Right renal cortex interstitium (tissue), 3 donors: ENCODE results near the gene SVOP. TPM values are rescaled to one million over a fixed set of nuclear protein-coding genes. Genes with fewer than 3 reads are reported as not detected.
"Not testable (repeated sequence)": the region's sequence is repeated elsewhere in the genome, so short reads cannot be mapped to it uniquely, and the experiment has no call there.

ENCODE experiments used
- DNase-seq, 3 donors: peaks; one replicate each; pipeline ENCODE4 v3.0.0-alpha.2; 2013; ENCODE audit warnings: low read depth in 3 of 3, low spot score in 2 of 3
- polyA plus RNA-seq, 3 donors: library from polyadenylated mRNA; unstranded; fragments of 120-200 nt; gene quantifications; one replicate each; pipeline ENCODE4 v1.2.1, GENCODE V29; 2013; ENCODE audit not compliant: insufficient read length in 3 of 3

Gene SVOP
- polyA plus RNA-seq, 3 donors = 0.03 to 0.11 (median 0.08) TPM

DNA sequence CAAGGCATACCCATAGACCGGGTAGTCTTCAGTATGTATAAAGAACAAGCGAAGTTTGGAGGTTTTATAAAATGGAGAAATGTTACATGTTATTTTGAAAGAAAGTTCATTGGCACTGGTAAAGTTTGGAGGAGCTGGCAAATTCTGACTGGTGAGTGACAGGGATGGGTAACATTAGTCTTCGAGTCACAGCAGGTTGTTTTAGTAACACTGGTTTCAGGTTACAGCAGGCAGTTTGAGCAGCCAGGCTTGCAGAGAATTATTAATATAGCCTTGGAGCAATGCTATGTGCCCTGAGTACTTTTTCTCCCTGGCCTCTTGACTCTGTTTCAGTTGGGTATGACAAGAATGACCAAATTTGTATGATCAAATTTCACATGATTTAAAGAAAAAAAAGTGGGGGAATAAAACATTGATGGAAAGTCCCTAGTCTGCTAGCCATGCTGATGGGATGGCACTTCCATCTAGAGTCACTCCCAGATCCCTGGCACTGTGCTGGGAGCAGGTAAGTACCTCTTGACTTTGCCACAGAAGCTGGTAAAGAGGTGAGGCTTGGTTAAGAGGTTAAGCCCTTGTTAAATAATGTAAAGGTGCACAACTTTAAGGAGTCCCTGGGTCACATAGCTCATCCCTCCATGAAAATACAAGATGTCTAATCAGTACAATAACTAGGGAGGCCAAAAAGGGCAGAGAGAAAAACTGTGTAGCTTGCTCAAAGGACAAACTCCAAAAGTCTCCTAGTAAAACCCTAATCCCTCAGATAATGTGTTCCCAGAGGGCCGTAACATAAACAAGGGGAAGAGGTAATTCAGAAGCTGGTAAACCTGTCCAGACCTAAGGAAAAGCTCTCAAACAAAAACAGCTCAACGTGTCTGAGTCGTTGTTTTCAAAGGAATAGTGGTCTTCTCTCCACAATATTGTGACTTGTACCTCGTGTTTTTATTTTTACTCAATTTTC is 12.7 kb upstream of the SVOP start:
- DNase-seq = no peak

DNA sequence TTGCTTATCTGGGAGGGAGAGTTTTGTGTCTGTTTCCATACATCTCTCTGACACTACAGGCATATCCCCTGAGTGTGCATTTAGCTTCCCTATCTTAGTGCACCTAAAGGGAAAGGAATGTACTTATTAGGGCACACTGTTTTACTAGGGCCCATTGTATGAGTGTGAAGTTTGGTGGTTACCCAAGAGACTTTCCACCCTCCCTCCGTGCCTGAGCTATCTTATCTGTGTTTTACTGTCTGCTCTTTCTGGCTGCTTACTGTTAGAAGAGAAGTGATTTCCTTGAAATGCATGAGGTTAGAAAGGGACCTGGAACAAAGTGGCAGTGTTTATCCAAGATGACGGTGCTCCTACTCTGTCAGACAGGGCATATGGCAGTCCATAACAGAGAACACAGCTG is 8.5 kb upstream of the SVOP start:
- no peak for DNase-seq

DNA sequence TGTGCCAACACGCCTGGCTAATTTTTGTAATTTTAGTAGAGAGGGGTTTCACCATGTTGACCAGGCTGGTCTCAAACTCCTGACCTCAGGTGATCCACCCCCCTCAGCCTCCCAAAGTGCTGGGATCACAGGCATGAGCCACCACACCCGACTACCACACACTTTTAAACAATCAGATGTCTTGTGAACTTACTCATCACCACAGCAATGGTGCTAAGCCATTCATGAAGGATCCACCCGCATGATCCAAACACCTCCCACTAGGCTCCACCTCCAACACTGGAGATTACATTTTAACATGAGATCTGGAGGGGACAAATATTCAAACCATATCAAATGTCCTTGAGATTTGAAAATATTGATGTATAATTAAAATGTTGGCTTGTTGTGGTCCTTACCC is 7.8 kb upstream of the SVOP start:
- not testable (repeated sequence) for DNase-seq

DNA sequence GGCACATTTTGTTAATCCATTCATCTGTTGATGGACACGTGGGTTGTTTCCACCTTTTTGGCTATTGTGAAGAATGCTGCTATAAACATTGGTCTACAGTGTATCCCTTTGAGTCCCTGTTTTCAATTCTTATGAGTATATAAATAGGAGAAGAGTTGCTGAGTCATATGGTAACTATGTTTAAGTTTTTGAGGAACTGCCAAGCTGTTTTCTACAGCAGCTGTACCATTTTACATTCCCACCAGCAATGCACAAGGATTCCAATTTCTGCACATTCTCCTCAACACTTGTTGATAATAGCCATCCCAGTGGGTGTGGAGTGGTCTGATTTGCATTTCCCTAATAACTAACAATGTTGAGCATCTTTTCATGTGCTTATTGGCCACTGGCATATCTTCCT is 6.9 kb upstream of the SVOP start:
- DNase-seq = no peak

DNA sequence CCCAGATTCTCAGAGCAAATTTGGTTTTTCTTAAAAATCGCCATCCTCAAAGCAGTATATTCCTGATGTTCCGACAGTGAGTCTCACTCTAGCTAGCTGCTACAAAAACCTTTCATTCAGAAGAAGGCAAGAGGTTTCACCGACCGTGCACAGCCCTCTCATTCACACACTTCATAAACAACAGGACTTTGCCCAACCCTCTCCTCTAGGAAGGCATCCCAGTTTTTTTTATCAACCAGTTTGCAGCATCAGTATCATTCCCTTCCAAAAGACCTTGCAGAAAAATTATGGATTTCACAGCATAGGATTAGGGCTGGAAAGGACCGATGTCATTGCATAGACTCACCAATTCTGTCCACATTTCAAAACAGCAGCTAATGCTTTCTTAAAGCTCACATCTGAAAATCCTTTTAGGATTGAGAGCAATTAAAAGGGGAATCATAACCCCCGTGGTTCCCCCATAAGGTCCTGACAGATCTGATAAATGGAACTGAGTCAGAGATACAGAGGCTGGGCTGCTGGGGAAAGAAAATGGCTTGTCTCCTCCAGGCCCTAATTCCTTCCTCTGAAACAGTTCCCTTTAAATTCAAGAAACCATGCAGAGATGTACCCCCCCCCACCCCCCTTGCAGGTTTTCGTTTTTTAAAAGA is 597 bp downstream of the SVOP start:
- no peak for DNase-seq

DNA sequence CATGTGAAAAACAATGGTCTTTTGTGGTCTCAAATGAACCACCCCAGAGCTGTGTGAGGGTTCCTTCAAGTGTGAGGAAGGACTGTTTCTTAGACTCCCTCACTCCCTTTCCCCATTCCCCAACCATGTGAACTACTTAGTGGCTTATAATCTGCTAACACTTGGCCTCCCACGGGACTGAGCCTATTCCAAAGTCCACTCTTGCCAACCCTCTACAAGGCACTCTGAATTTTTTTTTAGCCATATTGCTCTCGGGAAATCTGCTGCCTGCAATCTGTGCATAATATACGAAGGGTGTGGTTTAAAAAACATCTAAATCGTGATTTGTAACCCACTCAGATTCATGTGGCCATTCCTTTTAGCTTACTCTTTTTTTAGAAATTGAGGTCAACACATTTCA is 2.6 kb downstream of the SVOP start:
- DNase-seq = no peak

DNA sequence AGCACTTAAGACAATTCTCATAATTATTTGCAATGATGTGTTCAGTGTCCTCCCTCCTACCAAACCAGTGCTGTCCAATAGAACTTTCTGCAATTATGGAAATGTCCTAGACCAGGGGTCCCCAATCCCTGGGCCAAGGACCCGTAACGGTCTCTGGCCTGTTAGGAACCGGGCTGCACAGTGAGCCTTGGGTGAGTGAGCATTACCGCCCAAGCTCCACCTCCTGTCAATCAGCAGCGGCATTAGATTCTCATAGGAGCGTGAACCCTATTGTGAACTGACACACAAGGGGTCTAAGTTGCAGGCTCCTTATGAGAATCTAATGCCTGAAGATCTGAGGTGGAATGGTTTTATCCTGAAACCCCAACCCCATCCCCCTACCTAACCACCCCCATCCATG is 3.9 kb downstream of the SVOP start:
- DNase-seq = no peak

DNA sequence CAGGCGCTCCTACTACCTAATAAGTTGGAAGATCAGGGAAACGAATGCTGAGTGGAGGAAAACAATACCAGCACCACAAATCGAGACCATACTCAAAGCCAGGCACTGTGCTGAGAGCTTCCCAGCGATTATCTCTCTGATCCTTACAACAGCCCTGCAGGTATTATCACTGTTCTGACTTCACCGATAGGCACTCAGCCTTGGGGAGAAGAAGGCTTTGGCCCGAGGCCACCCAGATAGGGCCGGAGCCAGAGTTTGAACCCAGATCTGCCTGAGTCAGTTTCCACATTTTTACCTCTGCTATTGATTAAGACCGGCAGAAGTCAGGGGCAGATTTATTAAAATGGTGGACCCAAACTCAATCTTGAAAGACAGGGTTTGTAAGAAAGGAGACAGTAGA is 4.9 kb downstream of the SVOP start:
- no peak for DNase-seq

DNA sequence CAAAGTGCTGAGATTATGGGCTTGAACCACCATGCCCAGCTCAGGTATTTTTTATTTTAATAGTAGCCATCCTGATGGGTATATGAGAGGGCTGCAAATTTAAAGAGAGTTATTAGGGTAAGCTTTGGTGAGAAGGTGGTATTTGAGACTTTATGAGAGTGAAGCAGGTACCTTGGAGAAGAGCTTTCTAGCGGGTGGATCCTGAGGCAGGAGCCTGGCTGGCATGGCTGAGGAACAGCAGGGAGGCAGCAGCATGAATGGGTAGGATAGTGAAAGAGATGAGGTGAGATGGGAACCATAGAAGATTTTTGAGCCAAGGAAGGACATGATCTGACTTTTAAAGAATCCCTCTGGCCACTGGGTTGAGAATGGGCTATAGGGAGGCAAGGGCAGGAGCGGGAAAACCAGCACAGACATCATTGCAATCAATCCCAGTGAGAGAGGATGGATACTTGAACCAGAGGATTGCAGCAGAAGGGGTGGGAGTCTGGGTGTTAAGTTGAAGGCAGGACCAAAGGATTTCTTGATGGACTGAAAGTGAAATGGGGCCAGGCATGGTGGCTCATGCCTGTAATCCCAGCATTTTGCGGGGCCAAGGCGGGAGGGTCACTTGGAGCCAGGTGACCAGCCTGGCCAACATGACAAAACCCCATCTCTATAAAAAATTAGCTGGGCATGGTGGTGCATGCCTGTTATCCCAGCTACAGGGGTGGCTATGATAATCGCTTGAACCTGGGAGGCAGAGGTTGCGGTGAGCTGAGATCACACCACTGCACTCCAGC is 5.7 kb downstream of the SVOP start:
- DNase-seq = no peak

DNA sequence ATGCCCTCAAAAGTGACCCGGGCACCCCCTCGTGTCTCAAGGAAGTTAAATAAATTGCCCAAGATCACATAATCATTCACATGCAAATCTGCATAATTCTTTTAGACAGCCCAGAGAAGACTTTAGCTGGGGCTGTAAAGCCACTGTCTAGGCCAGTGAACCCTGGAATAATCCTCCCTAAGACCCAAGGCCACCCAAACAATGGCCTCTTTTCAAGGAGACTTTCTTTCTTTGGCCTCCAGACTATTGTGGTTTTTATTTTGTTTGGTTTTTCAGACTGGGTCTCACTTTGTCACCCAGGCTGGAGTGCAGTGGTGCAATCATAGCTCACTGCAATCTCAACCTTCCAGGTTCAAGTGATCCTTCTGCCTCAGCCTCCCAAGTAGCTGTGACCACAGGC is 10.6 kb downstream of the SVOP start:
- DNase-seq = no peak

DNA sequence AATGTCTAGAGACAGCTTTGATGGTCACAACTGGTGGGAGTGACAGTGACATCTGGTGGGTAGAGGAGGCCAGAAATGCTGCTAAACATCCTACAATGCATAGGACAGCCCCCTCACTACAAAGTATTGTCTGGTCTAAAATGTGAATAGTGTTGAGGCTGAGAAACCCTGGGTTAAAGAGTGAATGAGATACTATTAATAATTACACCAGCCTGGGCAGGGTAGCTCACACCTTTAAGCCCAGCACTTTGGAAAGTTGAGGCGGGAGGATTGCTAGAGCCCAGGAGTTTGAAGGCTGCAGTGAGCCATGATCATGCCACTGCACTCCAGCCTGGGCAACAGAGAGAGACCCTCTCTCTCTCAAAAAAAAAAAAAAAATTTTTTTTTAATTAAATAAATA is 11.1 kb downstream of the SVOP start:
- DNase-seq = no peak

DNA sequence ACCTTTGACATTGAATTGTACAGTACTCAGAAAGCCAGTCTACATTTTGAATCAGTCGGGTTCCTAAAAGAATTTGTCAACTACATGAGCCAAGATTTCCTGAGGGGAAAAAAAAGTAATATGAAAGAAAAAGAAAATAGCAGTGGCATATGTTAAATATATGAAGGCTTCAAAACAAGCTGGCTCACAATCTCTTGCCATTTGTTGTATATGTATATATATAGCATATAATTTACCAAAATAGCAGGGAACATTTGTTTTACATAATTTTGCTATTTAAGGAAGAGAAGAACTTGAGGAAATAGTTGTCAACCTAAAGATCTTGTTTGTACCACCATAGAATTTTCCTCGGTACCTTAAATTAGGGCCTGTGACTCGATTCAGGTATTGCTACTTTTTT is 16.9 kb downstream of the SVOP start:
- DNase-seq = no peak

DNA sequence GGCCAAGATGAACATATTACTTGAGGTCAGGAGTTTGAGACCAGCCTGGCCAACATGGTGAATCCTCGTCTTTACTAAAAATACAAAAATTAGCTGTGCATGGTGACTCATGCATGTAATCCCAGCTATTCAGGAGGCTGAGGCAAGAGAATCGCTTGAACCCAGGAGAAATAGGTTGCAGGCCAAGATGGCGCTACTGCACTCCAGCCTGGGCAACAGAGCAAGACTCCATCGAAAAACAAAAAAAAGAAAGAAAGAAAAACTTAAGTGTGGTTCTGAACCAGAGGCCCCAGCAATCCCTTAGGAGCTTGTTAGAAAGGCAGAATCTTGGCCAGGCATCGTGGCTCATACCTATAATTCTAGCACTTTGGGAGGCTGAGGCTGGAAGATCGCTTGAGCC is 24.5 kb downstream of the SVOP start:
- no peak for DNase-seq

DNA sequence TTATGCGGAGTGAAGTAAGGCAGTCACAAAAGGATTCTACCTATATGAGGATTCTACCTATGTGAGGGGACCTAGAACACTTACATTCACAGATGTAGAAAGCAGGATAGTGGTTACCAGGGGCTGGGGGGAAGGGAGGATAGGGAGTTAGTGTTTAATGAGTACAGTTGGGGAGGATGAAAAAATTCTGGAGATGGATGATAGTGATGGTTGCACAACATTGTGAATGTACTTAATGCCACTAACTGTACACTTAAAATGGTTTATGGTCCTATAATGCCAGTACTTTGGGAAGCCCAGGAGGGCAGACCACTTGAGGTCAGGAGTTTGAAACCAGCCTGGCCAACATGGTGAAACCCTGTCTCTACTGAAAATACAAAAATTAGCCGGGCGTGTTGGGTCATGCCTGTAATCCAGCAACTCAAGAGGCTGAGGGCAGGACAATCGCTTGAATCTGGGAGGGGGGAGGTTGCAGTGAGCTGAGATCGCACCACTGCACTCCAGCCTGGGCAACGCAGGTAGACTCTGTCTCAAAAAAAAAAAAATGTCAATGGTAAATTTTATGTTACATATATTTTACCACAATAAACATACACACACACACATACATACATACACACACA is 25.4 kb downstream of the SVOP start:
- DNase-seq = no peak

DNA sequence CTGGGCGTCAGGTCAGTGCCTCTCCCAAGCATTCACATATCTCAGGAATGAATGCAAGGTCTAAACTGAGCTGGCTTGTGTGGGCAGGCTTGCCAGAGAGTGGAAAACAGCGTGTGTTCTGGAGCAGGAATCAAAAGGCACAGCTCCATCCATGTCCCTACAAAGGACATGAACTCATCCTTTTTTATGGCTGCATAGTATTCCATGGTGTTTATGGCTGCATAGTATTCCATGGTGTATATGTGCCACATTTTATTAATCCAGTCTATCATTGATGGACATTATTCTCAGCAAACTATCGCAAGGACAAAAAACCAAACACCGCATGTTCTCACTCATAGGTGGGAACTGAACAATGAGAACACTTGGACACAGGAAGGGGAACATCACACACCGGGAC is 30.8 kb downstream of the SVOP start:
- not testable (repeated sequence) for DNase-seq

DNA sequence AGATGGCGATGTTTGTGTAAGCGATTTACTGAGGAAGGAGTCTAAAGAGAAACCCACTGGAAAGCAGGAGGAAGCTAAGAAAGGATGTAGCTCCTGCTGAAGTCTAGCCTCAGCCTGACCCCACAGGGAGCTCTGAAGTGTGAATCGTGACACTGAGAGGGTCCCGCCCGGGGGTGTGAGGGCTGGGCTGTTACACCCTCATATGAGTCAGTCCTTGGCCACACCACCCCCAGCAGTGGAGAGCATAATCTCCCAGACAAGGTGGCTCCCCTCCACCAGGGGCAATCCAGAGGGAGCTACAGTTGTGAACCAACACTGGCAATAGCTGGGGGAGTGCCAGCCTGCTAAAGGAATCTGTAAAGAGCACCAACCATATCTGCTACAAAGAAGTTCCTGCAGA is 31.5 kb downstream of the SVOP start:
- no peak for DNase-seq

DNA sequence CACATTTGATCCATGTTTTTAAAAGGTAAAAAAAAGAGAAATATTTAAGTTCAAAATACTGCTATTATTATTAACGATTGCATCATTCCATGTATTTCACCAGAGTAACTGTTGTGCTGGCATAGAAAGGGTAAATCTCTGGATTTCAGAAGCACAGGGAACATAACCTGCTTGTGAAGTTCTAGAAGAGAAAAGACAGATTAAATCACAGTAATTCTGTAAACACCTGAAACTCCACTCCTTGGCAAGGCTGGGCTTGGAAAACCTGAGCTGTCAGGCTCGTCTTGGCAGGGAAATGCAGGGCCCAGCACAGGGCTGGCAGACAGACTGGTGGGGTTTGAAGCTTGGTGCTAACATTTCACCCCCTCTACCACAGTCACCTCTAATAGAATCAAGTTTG is 35.1 kb downstream of the SVOP start:
- DNase-seq = no peak

DNA sequence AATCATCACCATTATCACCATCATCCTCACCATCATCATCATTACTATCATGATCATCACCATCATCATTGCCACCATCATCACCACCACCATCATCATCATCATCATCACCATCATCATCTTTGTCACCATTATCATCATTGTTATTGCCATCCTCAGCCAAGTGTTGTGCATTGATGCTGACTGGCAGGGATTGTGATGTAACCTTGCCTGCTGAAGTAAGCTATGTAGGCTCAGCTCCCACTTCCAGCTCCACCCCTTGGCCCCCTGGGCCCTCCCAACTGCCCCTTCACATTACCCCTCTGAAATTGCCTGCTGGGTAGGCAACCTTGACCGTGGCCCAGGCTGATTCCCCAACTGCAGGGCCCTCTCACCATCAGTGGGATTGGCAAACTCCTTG is 37.6 kb downstream of the SVOP start:
- no peak for DNase-seq

DNA sequence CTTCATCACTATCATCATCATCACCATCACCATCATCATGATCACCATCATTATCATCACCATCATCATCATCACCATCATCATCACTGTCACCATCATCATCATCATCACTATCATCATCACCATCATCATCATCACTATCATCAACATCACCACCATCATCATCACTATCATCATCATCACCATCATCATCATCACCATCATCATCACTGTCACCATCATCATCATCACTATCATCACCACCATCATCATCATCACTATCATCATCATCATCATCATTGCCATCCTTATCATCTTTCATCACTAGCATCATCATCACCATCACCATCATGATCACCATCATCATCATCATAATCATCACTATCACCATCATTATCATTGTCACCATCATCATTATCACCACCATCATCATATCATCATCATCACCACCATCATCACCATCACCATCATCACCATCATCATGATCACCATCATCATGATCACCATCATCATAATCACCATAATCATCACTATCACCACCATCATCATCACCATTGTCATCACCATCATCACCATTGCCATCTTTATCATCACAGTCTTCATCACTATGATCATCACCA is 38.1 kb downstream of the SVOP start:
- no peak for DNase-seq

DNA sequence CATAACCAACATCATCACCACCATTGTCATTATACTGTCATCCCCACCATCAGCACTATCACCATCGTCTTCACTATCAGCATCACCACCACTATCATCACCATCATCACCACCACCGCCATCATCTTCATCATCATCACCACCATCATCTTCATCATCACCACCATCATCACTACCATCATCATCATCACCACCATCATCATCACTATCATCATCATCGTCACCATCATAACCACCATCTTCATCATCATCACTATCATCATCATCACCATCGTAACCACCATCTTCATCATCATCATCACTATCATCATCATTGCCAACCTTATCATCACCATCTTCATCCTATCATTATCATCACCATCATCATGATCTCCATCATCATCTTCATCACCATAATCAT is 39.0 kb downstream of the SVOP start:
- no peak for DNase-seq
